GM19372 (cell line): ENCODE data around the gene BABAM2.

Source experiments
- ATAC-seq: cut with Tn5 transposase; IDR thresholded peaks from one replicate; pipeline ENCODE4 v1.9.1; 2021; ENCODE audit warnings: mild to moderate bottlenecking, low read depth, moderate library complexity; ENCODE audit not compliant: unreplicated experiment

Gene BABAM2

DNA sequence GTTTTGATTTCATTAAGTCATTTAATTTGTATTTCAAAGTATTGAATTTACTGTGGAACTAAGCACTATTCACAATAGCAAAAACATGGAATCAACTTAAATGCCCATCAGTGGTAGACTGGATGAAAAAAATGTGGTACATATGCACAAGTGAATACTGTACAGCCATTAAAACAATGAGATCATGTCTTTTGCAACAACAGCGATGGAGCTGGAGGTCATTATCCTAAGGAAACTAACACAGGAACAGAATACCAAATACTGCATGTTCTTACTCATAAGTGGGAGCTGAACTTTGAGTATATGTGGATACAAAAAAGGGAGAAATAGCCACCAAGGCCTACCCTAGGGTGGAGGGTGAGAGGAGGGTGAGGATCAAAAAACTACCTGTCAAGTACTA, 164.4 kb downstream of the BABAM2 start:
- ATAC-seq, result no peak

DNA sequence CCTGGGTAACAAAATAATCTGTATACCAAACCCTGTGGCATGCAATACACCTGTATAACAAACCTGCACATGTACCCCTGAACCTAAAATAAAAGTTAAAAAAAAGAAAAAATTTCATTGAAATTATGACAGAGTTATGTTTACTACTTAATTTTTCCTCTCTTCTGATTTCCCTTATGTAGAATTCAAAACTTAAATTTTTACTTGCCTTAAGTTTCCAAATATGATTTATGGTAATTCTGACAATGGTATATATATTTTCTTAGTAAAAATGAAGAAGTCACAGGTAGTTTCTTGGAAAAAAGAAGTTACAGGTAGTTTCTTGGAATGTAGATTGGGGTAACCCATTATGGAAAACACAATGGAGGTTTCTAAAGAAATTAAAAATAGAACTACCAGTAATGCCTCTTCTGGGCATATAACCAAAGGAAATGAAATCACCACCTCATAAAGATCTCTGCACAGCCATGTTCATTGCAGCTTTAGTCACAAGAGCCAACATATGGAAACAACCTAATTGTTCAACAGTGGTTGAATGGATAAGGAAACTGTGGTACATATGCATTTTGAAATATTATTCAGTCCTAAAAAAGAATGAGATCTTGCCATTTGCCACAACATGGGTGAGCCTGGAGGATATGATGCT, 164.9 kb downstream of the BABAM2 start:
- no peak for ATAC-seq

DNA sequence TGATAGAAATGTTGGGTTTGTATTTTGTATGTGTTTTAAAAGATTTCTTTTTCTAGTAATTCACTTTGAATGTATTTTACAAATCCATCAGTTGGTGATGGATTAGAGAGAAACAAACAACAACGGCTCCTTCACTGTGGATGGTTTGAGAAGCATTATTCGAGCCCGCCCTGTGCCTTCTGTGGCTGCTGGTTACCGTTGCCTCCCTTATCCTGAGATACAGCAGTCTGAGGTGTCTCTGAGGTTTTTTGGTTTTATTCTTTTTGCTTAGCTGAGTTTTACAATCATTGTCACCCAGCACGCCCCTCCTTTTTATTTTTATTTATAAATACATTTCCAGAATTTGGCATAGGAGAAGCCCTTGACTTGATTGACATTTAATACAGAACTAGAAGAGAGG, 168.3 kb downstream of the BABAM2 start:
- ATAC-seq, result no peak

DNA sequence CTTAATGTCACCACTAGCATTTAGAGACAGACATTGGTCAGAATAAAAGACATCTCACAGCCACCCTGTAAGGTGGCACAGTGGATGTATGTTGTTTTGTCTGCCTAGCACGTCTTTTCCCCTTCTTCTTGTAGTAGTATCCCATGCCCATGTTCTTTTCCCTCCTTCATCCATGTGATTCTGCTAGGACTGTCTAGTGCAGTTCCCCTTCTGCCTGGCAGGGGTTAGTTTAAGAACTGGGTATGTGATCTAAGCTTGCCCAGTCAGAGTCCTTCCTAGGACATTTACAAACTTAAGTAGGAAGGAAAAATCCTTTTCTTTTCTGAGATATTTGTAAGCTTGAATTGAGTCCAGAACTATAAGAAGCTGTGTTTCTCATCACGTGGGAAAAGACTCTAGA, 172.3 kb downstream of the BABAM2 start:
- ATAC-seq, result no peak

DNA sequence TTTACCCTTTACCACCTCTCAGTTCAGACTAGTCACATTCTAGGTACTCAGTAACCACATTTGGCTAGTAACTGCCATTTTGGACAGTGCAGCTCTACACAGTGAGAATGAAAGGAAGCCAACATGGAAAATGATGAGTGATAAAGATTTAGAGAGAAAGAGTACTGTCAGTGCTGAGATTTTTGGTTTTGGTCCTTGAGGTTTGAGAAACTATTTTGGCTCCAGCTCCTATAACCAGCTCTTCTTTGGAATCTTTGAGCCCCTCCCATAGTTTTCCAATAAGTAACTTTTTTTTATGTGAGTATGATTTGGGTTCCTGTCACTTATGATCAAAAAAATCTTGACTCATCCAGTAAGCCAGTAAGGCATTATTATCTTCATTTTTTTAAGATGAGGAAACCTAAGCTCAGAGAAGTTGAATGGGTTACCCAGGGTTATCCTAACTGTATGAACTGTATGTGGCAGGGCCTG, 173.0 kb downstream of the BABAM2 start:
- ATAC-seq, result no peak

DNA sequence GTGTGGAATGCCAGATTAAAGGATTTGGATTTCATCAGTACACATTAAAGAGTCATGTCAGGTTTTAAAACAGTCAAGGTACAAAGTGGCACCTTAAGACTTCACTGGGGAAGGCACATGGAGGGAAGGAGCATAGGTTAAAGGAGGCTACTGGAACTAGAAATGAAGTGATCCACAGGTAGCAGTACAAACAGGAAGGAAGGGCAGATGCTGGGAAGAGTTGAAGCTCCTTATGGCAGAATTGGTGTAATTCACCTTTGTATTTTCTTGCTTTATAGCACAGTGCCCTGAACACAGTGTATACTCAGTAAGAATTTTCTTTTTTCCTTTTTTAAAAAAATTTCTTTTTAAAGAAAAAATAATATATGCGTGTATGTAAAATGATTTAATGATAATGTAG, 177.1 kb downstream of the BABAM2 start:
- no peak for ATAC-seq

DNA sequence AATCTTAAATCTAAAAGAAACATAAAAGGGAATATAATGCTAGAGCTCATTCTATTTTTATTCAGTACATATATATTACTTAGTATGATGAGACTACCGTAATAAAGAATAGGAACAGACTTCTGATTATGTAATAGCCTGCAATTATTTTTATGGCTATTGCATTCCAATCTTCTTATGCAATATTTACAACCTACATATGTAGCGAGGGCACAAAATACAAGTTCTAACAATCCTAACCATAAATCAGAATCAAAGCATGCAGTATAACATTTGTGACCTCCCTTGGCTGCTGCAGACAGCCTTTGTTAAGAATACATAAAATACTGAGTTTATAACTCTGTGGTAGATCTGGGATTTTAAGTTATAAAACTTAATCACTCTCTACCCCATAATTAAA, 177.6 kb downstream of the BABAM2 start:
- ATAC-seq, result no peak

DNA sequence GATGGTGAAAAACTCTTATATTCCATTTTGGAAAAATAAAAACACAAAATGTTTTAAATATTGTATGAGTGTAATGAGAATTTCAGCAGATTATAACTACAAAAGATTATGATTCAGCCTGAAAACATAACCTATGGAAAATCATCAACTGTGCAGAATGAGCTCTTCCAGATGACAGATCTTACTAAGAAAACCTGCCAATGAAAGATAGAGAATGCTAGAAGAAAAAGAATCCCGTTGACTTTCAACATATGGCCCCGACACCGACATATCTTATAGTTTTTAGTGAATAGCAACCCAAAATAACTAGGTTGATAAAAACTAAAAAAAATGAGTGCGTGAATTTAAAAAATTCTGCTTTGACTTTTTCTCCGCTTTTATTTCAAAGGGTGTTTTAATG, 178.0 kb downstream of the BABAM2 start:
- no peak for ATAC-seq

DNA sequence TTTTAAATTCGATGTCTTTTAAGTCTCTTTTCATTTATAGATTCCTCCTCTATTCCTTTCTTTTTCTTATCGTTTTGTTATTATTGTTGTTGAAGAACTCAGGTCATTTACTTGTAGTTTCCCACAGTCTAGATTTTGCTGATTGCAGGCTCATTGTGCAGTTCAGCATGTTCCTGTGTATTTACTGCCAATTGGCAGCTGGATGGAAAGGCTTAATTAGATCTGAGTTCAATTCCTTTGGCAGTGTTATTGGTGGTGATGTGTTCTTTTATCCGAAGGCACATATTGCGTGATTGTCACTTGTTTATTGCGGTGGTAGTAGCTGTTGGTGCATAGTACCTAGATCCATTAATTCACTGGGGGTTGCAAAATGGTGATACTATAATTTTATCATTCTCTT, 180.7 kb downstream of the BABAM2 start:
- no peak for ATAC-seq

DNA sequence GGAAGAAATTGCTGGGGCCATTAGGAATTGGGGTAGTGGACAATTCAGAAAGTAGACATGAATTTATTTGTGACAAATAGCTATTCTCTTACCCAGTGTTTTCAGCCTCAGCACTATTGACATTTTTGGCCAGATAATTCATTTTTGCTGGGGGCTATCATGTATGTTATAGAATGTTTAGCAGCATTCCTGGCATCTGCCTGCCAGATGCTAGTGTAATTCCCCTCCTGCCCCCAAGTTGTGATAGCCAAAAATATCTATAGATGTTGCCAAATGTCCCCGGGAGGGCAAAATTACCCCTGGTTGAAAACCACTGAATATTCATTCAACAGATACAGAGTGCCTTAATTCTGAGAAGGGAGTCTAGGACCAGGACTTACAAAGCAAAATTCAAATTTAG, 183.6 kb downstream of the BABAM2 start:
- ATAC-seq, result no peak

DNA sequence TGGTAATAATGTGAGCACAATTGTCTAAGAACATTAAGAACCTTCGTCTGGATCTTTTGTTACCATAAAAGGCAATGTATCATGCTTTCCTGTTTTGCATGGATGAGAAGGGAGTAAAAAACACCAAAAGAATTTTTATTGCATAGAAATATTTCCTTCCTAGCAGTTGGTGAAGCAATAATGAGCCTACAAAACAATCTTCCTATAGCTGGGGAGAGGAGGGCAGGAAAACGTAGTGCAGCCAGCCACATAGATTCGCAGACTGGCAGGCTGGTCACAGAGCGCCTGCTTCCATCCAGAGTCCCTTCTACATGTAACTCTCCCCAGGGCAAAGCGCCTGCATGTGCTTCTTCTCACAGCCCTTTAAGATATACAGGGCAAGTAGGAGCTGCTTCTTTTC, 190.4 kb downstream of the BABAM2 start:
- no peak for ATAC-seq

DNA sequence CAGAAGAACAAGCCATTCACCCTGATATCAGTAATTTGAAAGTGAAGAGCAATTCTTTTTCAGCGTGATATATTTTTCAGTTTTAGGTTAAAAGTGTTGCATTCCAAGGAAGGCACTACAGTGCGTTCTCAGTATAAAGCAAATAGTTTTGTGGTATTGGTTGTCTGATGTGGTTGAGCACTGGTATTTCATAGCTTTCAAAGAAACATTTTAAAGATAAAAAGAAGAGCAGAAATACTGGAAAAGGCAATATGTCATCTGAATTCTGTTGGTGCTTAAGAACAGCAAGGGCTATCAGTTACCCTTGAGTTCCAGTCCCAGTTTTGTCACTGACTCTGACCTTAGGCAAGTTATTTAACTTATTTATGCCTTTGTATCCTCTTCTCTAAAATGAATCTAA, 191.6 kb downstream of the BABAM2 start:
- ATAC-seq, result no peak

DNA sequence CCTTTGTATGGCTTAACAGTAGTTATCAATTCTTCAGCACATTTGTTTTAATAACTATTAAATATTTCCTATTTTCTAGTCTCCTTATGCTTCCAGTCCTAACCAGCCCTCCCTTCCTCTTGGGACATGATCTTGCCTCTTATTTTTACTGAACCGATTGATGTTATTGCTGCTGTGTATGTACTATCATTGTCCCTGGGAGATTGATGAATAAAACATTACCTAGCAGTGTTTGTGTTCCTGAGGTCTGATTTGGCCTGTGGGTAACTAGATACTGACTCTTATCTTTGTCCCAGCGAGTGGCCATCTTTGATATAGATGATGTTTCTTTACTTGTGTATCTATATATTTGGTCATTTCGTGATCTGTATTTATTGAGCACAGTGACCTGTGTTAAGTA, 192.9 kb downstream of the BABAM2 start:
- ATAC-seq, result no peak

DNA sequence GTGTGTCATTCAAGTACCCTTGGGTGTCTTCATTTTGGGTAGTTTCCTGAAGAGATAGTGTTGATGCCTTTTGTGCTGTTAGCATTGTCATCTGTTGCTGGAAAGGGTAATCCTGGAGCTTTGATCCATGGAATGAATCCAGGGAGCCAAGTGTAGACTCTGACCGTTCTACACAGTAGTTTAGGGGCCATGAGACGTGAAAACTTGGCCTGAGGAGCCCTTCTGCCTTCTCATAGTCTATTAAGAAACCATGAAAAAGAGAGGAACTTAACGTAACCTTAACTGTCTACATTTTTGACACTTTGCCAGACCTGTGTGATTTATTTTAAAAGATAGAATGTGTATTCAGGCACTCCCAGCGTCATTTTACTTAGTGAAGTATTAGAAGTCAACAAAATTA, 194.0 kb downstream of the BABAM2 start:
- no peak for ATAC-seq

DNA sequence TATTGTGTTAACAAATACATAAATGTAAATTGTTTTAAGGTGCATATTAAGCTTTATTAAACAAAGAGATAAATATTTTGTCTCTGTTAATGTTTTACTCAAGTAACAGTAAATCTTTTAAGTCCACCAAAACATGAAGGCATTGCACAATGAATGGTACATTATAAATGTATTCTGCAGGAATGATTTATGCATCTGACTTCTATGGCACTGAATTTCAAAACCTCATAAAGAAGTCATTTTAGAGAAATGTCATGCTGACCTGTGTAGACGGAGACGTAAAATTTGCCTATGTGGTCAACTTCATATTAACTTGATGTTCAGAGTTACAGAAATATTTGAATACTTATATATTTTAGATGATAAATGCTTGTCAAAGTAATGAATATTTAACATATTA, 194.7 kb downstream of the BABAM2 start:
- no peak for ATAC-seq

DNA sequence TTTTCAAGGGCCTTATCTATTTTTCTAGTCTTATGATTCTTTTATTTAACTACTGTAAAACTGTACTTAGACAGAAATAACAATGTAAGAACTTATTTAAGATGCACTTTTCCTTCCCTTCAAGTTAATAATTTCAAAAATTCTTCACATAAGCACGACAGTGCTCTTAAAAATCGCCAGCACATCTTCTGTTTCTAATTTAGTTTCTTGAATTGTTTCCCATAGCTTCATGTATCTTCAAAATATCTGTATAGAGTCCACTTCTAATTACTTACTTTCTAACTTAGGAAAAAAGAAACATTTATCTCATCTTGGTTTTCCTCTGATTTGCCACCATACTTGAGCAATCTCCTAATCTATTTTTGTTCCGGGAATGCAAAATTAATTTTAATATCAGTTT, 196.1 kb downstream of the BABAM2 start:
- no peak for ATAC-seq

DNA sequence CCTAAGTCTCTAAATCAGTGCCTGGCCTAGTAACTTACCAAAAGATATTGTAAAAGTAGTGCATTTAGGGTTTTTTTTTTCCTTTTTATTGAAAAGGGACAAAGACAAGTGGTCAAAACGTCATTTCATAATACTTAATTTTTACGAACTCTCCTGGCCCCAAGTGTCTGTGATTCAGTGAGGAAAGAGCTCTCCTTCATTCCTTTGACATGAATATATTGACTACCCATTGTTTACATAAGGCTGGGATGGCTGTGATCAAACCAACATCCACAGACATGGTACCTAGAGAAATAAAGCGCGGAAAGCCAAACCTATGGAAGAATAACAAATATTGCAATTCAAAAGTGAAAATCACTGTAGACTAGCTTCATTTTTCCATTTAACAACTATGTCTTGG, 198.4 kb downstream of the BABAM2 start:
- ATAC-seq, result no peak

DNA sequence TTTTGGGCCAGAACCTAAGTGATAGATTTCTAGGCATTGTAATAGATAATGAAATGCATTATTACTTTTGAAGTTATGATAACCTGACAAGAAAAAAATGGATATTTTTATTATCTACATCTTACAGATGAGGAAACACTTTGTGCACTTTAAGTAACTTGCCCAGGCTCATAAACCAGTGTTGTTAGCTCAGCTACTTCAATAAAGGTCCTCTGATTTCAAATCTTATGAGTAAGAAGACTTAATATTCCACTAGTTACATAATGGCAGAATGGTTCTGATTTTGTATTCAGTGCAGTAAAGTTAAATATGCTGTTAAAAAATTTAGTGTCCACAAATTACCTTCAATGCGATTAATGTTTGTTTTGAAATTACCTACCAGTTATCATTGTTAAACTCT, 199.0 kb downstream of the BABAM2 start:
- no peak for ATAC-seq

DNA sequence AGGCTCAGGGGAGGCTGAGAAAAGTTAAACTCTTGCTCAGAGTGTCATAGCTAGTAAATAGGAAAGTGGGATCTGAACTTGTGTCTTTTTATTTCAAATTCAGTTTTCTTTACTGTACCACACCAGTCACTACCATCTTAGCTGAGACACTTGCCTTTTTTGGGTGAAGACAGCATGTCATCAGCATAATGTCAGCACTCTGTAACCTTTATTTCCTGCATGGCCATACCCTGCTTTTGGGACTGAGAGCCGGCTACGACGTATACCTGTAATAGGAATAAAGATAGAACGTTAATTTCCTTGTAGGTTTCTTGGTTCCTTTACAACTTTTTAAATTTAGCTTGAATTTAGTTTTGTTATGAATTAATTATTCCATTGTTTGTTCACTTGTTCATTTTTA, 202.8 kb downstream of the BABAM2 start:
- no peak for ATAC-seq

DNA sequence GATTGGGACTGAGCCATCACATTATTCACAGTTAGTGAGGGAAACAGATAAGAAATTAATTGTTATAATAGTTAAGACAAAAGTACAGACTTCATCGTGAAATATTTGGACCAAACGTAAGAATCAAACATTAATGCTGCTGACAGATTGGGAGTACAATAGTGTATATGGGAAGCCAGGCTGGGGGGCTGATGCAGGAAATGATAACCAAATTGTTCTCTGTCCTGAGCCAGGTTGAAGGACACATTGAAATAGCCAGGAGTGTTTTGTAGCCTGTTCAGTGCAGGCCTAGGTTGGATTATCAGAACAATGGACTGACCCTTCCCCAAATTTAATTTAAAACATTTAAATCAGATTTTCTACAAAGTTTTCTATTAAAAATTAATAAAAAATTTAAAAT, 203.2 kb downstream of the BABAM2 start:
- ATAC-seq, result no peak

DNA sequence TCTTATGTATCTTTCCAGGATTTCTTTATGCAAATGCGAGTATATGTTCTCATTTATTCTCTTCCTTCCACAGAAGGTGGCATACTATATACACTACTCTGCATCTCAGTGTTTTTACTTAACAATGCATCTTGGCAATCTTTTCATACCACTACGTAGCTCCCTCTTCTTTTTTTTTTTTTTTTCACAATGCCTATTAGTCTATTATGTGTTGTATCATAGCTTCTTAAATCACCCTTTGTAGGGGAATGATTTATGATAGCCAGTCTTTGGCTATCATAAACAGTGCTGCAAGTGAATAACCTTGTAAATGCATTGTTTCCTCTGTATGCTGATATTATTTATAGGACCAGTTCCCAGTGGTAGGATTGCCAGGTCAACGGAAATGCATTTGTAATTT, 204.2 kb downstream of the BABAM2 start:
- ATAC-seq, result no peak

DNA sequence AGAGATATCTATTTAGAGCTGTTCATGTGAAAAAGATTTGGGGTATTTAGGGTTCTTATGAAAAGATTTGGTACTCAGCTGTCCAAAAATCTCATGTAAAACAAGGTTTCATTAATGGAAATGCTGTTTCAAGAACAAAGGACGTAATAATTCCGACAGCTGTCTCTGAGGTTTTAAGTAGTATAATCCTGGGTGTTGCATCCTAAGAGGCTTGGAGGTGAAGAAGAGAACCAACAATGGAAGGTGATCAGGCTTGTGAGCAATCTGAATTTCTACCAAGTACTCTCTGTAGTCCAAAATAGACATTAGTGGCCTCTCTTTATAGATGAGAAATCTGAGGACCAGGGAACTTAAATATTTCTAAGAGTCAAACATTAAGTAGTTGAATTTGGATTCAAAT, 205.1 kb downstream of the BABAM2 start:
- ATAC-seq, result no peak

DNA sequence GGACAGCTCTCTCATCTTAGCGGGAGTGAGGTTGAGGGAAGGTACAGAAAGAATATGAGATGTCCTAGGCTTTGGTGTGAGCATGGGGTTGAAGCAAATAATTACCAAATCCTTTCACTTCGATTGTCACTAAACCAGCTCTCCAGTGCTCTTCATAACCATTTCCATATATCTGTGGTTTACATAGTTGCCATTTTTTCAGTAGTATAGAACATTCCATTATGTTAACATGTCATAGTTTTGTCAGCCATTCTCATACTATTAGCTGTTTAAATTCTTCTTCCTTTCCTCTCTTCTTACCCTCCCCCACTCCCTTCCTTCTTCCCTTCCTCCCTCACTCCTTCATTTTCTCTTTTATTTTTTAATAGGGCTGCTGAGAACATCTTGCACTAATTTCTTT, 205.9 kb downstream of the BABAM2 start:
- no peak for ATAC-seq
